GM12875 (cell line): ENCODE results near the gene AVEN.

ENCODE experiments used
- H3K4me3 ChIP-seq: one replicate; pipeline ENCODE4 v1.5.1; 2011; ENCODE audit warnings: low read depth, low read length, control low read depth
- TF ChIP-seq, protein P1 (sequence below): IDR thresholded peaks from 2 replicates; pipeline ENCODE4 v1.5.1; 2011; ENCODE audit warnings: low read depth, mild to moderate bottlenecking, control low read depth, inconsistent platforms, low read length, moderate library complexity, borderline replicate concordance; ENCODE audit not compliant: insufficient read depth

The AVEN gene

DNA sequence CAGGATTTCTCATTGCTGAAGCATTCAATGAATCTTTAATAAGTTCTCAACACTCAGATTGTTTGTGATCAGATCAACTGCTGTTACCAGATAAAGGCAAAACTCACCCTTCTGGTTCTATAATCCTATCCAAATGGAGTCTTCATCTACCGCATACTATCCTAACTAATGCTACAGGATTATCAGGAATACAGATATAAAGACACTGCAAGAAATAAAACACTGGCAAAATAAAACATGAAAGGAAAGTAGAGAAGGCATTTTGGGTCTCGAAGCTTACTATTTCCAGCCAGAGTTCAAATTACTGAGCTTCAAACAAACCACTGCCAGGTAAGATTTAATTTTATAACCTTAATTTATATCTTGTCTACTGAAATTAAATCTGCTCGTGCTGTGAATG, 70.2 kb downstream of the AVEN start:
- H3K4me3 ChIP-seq = no peak overlapping the region
- TF ChIP-seq, protein P1, sequence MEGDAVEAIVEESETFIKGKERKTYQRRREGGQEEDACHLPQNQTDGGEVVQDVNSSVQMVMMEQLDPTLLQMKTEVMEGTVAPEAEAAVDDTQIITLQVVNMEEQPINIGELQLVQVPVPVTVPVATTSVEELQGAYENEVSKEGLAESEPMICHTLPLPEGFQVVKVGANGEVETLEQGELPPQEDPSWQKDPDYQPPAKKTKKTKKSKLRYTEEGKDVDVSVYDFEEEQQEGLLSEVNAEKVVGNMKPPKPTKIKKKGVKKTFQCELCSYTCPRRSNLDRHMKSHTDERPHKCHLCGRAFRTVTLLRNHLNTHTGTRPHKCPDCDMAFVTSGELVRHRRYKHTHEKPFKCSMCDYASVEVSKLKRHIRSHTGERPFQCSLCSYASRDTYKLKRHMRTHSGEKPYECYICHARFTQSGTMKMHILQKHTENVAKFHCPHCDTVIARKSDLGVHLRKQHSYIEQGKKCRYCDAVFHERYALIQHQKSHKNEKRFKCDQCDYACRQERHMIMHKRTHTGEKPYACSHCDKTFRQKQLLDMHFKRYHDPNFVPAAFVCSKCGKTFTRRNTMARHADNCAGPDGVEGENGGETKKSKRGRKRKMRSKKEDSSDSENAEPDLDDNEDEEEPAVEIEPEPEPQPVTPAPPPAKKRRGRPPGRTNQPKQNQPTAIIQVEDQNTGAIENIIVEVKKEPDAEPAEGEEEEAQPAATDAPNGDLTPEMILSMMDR = no peak

DNA sequence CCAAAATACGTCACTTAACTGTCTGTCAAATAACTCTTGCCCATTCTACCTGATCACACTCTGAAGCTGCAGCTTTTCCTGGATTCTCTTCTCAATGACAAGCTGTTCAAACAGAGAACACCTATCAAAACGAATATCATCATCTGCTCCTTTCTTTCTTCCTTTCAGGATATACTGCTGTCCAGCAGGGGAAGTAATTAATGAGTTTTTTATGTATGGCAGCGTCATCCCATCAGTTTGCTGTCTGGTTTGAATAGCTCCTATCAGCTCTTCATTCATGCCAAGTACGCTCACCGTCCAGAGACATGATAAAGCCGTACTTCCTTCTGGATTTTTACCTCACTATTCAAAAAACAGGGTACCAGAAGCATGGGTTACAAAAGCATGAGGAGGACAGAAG, 70.8 kb downstream of the AVEN start, which contains the start of gene CHRM5:
TSS of gene CHRM5 (plus strand) at position 274 of the 400 bp plus-strand sequence. CDS start 94,221 bp downstream, outside the sequence.
- TF ChIP-seq, protein P1 = no peak
- no peak within 1 kb of the TSS for H3K4me3 ChIP-seq

DNA sequence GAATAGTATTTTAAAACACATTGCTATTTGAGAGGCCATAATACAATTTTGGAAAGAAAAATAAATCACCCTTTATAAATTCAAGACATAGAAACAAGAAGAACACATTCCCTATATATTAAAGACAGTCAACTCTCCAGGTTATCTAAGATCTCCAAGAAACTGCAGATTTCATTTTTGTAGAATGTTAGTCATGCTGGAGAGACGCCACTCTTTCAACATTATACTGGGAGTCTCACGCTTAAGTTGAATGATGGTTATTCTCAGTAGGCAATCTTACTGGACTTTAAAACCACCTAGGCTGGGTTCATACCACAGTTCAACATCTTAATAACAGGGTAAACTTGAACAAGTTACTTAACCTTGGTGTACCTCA, 74.4 kb downstream of the AVEN start:
- H3K4me3 ChIP-seq = no peak overlapping the region
- TF ChIP-seq, protein P1 = no peak

DNA sequence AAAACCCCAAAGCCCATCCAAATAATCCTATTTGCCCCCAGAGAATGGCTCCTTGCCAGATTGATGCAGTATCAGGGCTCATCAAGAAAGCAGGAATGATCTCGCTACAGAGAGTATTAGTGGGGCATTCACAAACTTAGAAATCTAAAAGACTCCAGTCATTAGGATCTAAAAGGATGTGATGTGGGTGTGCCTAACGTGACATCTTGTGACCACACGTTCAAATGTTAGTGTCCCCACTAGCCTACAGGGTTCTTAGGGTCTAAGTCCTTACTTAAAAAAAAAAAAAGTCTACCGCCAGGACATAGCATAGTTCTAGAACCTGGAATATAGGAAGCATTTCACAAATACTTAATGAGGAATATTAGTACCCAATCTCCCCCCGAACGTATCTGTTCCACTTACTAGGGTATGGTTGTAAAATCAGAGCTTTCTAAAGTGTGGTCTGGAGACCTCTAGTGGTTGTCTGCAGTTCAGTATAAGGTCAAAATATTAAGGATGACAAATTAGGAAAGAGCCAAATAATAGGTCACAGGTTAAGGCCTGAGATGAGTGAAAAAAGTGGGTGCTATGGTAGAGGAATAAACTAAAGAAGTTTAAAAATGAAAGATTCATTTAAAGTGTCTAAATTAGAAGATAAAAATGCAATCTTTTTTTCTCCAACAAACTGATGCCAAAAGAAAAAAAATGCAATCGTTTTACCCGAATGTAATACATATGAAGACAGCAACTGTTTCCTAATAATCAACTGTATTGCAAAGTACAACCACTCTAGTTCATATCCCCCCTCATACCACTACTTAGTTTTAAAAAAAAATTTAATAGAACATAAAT, 75.0 kb downstream of the AVEN start:
- H3K4me3 ChIP-seq = no peak overlapping the region
- TF ChIP-seq, protein P1 = peak; percentile 59; the same call in 1 of the 2 replicates

DNA sequence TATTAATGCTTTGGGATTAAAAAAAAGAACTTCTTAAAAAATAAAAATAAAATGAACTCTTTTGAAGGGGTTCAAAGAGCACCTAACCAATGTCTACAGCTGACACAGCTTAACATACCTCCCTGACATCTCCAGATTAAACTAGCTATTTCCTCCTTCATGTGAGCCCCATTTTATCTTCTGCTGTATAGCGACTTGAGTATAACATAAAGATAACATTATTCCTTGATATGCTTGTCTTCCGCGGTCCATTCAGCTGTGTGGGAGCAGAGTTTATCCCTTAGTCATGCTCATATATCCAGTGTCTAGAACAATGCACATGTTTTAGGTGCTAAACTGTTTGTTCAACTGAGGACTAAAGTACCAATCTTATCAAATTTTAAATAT, 78.5 kb downstream of the AVEN start:
- TF ChIP-seq, protein P1 = no peak
- no peak overlapping the region for H3K4me3 ChIP-seq

DNA sequence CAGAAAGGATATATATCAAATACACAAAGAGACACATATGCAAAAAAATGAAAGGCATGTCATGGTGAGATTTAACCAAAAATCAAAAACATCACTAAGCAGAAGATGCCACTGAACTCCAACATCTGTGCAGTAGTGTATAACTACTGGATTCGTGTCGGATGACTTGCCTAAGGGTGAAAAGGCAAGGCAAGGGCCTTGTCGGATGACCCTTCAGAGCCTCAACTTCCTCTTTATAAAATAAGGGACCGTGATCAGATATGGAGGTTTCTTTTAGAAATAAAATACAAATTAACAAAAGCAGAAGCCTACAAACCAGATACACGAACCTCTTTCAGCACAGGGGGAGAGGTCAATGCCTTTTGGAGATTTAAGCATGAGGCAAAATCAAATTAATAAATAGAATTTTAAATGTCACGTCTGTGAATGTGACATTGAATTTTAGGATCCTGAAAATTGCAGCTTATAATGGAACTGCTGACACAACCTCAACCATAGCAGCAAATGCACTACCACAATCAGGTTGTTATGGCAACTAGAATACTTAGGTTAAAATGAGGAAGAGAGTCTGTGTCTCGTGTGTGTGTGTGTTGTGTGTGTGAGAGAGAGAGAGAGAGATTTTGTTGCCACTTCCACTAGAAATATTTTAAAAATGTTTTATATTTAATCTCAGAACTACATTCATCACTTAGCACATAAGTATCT, 79.0 kb downstream of the AVEN start:
- TF ChIP-seq, protein P1 = no peak
- H3K4me3 ChIP-seq = no peak overlapping the region
